HG03060 (cell line): ENCODE results near the gene XYLT1.

Source experiments
- ATAC-seq: cut with Tn5 transposase; IDR thresholded peaks from one replicate; pipeline ENCODE4 v1.9.1; 2021; ENCODE audit warnings: low read depth, moderate number of reproducible peaks; ENCODE audit not compliant: unreplicated experiment

Gene XYLT1

DNA sequence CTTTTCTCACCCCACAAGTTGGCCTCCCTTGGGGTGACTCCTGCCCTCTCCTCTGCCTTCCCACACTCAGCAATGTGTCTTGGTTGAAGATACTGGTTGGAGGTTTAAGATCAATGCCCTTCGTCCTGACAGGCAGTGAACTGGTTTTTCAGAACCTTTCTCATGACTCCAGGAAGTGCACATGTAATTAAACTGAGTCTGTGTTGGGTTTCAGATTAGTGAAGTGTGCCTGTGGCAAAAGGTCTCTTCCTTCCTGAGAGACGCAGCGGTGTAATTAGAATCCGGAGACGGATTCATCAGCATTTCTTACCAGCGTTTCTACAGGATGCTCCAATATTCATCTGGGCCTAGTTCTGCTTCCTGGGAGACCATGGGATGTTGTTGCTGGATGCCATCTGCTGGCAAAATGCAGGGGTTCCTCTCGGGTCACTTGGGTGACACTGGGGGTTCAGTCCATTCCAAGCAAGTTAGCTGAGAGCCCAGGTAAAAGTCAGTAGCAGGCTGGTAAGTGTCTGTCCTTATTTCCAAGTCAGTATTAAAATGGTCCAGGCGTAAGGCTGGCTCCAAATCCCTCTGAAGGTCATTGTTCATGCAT is 233.3 kb downstream of the XYLT1 start:
- ATAC-seq, result no peak

DNA sequence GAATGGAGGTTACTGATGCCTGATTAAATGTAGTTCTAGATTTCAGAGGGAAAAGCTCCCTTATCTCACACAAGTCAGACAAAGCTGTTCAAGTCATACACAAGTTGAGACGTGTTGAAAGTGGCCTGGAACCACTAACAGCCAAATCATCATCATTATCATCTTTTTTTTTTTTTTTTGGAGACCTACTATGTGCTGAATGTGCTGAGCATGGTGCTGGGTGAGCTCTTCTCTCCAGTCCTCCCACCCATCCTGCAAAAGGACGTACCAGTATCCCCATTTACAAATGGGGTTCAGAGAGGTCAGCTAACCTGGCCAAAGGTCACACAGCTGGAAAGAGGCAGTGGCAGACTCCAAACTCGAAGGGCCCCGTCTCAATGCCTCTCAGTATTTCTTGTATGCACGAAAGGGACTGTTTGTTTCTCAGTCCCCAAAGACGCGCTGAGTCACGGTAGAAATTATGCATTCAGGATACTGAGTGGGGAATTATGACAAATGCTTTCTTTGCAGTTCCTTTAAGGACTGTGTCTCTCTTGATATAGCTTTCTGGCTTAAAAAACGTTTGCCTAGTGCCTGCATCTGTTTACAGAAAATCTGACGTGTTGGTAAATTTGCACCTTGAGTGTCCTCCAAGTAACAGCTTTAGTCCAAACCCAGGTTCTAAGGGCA is 235.5 kb downstream of the XYLT1 start:
- ATAC-seq, result no peak

DNA sequence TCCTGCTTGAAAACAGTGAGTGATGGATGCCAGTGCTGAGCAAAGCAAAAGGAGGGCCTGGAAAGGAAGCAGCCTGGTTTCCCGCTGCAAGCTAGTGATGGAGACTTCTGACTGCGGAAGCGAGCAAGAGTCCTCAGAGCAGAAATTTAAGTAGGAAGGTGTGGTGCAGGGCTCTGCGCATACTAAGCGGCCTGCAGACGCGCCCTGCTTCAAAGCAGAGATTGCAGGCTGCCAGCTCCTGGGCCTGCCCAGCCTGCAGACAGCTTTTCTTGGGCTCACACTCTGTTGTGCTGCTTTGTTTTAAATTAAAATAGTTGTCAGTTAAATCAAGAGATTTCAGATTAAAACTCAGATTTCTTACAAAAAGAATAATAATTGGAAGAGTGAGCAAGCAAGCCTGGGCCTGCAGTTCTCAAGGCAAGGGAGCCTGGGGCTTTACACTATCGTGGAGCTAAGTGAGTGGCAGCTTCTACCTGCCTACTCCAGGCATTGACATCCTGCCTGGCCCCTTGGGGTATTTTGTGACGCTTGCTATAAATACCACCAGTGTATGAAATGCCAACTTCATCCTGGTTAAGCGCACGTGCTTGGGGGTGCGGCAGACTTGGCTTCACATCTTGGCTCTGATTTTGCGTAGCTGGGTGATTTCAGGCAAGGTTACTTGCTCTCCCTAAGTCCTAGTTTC is 237.3 kb downstream of the XYLT1 start:
- ATAC-seq, result no peak

DNA sequence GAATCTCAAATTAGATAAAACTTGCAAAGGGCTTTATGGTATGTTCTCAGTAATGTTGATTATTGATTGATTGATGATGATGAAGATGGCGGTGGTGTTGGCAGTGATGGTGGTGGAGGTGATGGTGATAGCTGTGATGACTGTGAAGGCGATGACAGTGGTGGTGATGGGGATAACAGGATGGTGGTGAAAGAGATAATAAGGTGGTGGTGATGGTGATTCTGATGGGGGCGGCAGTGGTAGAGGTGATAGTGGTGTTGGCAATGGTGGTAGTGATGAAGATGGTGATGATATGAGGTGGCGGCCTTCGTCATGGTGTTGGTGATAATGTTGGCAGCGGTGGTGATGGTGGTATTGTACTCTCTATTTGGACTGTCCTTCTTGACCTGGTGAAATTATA is 238.3 kb downstream of the XYLT1 start:
- no peak for ATAC-seq

DNA sequence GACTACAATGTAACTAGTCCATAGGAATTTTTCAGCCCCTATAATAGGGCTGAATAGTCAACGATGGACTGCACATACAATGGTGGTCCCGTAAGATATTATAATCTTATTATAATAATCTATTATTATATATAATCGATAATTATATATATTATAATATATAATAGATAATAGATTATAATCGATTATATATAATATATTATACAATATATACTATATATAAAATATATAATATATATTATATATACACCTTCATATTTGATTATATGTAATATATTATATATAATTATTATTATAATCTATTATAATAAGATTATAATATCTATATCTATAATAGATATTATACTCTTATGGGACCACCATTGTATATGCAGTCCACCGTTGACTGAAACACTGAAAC is 238.8 kb downstream of the XYLT1 start:
- ATAC-seq, result no peak

DNA sequence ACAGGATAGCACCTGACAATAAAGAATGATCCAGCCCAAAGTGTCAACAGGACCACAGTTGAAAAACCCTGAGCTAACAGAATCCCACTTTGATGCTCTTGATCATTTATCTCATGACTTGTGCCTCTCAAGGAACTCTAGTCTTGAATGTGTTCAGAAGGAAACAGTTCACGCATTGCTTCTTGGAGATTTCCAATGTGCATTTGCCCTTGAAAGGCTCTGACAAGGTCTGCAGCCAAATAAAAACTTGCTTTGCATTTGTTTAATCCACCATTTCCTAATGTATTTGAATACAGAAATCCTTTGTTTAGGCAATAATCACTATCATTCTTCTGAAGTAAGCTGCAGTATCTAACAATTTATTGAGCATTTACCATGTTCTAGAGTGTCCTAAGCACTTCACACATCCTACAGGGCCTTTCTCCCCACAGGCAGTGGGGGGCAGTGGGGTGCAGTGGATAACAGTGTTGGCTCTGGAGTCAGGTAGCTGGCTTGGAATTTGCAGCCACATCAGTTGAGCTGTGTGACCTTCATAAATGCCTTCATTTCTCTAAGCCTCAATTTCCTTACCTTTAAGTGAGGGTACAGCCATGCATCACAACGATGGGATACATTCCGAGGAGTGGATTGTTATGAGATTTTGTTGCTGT is 239.7 kb downstream of the XYLT1 start:
- ATAC-seq, result no peak

DNA sequence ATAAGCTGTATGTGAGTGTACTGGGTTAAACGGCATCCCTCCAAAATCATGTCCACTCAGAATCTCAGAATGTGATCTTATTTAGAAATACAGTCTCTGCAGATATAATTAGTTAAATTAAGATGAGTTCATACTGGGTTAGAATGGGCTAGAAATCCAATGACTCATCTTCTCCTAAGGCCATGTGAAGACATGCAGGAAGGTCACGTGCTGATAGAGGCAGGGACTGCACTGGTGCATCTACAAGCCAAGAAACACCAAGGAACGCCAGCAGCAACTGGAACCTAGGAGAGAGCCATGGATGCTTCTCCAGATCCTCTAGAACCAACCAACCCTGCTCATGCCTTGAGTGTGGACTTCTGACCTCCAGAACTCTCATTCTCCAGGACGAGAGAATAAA is 241.0 kb downstream of the XYLT1 start:
- no peak for ATAC-seq

DNA sequence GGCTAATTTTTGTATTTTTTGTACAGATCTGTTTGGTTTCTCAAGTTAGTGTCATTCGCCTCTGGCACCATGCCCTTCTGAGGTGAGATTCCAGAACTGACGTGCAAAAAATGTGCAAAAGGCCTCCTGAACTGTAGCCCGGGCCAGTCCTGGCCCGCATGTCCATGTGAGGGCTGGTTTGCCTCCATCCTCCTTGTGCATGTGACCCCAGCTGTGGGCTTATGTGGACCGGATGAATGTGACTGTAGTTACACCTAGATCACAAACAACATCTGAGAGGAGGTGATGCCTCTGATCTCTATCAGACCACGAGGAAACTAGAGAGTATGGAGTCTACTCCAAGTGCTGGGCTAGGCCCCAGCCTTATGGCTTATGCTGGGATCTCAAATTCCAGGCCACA is 241.6 kb downstream of the XYLT1 start:
- ATAC-seq, result no peak

DNA sequence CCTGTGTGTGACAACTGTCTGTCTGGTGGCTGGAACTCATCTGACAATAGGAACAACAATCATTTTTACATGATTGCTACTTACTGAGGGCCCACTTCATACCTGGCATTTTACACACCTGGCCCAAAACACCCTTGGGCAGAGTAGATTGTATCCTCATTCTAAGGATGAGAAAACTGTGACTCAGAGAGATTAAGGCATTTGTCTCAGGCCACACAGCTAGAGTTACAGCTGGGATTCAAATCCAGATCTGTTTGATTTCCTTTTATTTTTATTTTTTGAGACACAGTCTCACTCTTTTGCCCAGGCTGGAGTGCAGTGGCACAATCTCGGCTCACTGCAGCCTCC is 242.1 kb downstream of the XYLT1 start:
- ATAC-seq, result no peak

GRCh38 chr16:17228048-17228707 is 242.6 kb downstream of the XYLT1 start:
- no peak for ATAC-seq

GRCh38 chr16:17227278-17227677 is 243.5 kb downstream of the XYLT1 start:
- ATAC-seq, result no peak

GRCh38 chr16:17225541-17225940 is 245.2 kb downstream of the XYLT1 start:
- ATAC-seq, result no peak

DNA sequence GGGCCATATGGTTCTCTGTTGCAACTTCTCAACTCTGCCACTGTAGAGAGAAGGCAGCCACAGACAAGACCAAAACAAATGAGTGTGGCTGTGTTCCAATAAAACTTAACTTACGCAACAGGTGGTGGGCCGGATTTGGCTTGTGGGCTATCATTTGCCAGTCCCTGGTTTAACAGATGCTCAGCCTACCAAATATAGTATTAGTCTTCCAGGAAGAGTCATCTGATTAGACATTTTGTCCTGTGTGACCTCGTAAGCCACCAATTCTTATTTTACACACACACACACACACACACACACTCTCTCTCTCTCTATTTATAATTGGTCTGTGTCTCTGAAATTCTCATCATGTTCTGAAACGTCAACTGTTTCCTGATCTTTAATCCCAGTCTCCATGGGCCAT is 245.9 kb downstream of the XYLT1 start:
- ATAC-seq, result no peak

GRCh38 chr16:17224350-17224749 is 246.4 kb downstream of the XYLT1 start:
- ATAC-seq, result no peak

DNA sequence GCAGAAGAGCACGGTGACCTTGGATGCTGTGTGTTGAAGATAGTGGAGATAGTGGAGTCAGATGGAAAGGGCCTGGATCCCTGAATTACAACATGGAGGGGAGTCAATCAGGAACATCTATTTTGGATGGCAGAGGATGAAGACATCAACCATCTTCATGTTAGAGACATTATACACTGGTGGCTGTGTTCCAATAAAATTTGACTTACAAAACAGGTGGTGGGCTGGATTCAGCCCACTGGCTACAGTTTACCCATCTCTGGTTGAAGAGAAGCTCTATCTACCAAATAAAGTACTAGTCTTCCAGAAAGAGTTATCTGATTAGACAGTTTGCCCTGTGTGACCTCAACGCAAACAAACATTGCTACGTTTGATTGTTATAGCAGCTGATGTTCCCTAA is 247.2 kb downstream of the XYLT1 start:
- no peak for ATAC-seq

GRCh38 chr16:17222871-17223401 is 247.8 kb downstream of the XYLT1 start:
- ATAC-seq, result no peak

- no peak for ATAC-seq
These were observed 250.8 kb downstream of the XYLT1 start for GRCh38 chr16:17219991-17220390.

- no peak for ATAC-seq
These were observed 254.8 kb downstream of the XYLT1 start for GRCh38 chr16:17215936-17216335.

- no peak for ATAC-seq
These were observed 255.5 kb downstream of the XYLT1 start for GRCh38 chr16:17215306-17215705.

- ATAC-seq, result no peak
These were observed 256.8 kb downstream of the XYLT1 start for GRCh38 chr16:17213974-17214373.

GRCh38 chr16:17213025-17213424 is 257.7 kb downstream of the XYLT1 start:
- no peak for ATAC-seq
